CD4-positive, alpha-beta memory T cell (primary cell): ENCODE data around the gene RGS18. TPM values are rescaled to one million over a fixed set of nuclear protein-coding genes. Genes with fewer than 3 reads are reported as not detected.
"Not testable (repeated sequence)": the region's sequence is repeated elsewhere in the genome, so short reads cannot be mapped to it uniquely, and the experiment has no call there.

ENCODE experiments used
- CTCF ChIA-PET: fragments of 350-600 bp; sonication (Branson Sonifier 250); formaldehyde crosslinking; loops from one replicate; lab custom pipeline; 2021; ENCODE audit warnings: inconsistent platforms; ENCODE audit not compliant: partially characterized antibody; lab: Charles Lee
- POLR2A ChIA-PET: fragments of 350-600 bp; sonication (Branson Sonifier 250); formaldehyde crosslinking; loops from one replicate; lab custom pipeline; 2021; ENCODE audit not compliant: partially characterized antibody; lab: Charles Lee
- DNase-seq, 5 donors: peaks; one replicate each; pipeline versions ENCODE4 v3.0.0 to v3.0.0-alpha.2; 2020 to 2022; ENCODE audit warnings: mixed read lengths in 1 of 5
- H3K27ac ChIP-seq: one replicate; pipeline ENCODE4 v1.7.0; 2013; ENCODE audit warnings: low read depth, low read length
- H3K27me3 ChIP-seq: 2 replicates; pipeline ENCODE4 v1.7.0; 2013; ENCODE audit warnings: mild to moderate bottlenecking, low read length, moderate library complexity; ENCODE audit not compliant: insufficient read depth
- H3K36me3 ChIP-seq: 2 replicates; pipeline ENCODE4 v1.7.0; 2013; ENCODE audit warnings: mild to moderate bottlenecking, low read length, moderate library complexity; ENCODE audit not compliant: insufficient read depth
- H3K4me1 ChIP-seq: 2 replicates; pipeline ENCODE4 v1.7.0; 2013; ENCODE audit warnings: mild to moderate bottlenecking, low read length, moderate library complexity; ENCODE audit not compliant: insufficient read depth
- H3K4me3 ChIP-seq, 2 donors: one replicate each; pipeline ENCODE4 v1.7.0; 2013; ENCODE audit warnings: low read length in 2 of 2, mild to moderate bottlenecking in 1 of 2
- H3K9me3 ChIP-seq, 2 donors: one replicate each; pipeline ENCODE4 v1.7.0; 2013; ENCODE audit warnings: low read length in 2 of 2, control low read depth in 1 of 2; ENCODE audit not compliant: control insufficient read depth in 1 of 2
- H3K27ac Mint-ChIP-seq, 7 donors: one replicate each; pipeline ENCODE4 v1.8.0; 2020 to 2021; ENCODE audit warnings: mixed read lengths in 7 of 7, mild to moderate bottlenecking in 6 of 7, inconsistent platforms in 3 of 7, moderate library complexity in 3 of 7
- H3K27me3 Mint-ChIP-seq, 2 donors: one replicate each; pipeline ENCODE4 v1.8.0; 2020 to 2021; ENCODE audit warnings: mixed read lengths in 2 of 2
- H3K36me3 Mint-ChIP-seq, 2 donors: one replicate each; pipeline ENCODE4 v1.8.0; 2020 to 2021; ENCODE audit warnings: mixed read lengths in 2 of 2, inconsistent platforms in 1 of 2, mild to moderate bottlenecking in 1 of 2
- H3K4me1 Mint-ChIP-seq, 4 donors: one replicate each; pipeline ENCODE4 v1.8.0; 2020 to 2021; ENCODE audit warnings: mixed read lengths in 4 of 4, mild to moderate bottlenecking in 1 of 4
- H3K4me3 Mint-ChIP-seq, 8 donors: one replicate each; pipeline ENCODE4 v1.8.0; 2020 to 2021; ENCODE audit warnings: mixed read lengths in 8 of 8, mild to moderate bottlenecking in 7 of 8, moderate library complexity in 6 of 8, inconsistent platforms in 3 of 8
- H3K9me3 Mint-ChIP-seq, 8 donors: one replicate each; pipeline ENCODE4 v1.8.0; 2020 to 2021; ENCODE audit warnings: mixed read lengths in 8 of 8, mild to moderate bottlenecking in 5 of 8, inconsistent platforms in 3 of 8, moderate library complexity in 1 of 8
- intact Hi-C: fragments of 100-400 bp; cut with micrococcal nuclease; formaldehyde crosslinking; loops from one replicate; pipeline ENCODE4 v1.15.1; 2023
- polyA plus RNA-seq, 2 donors: library from polyadenylated mRNA; unstranded; fragments of 300-500 nt; fragmentation: Illumina TruSeq; gene quantifications; one replicate each; pipeline ENCODE4 v1.2.3, GENCODE V29; 2021
- total RNA-seq, 2 experiments: library from RNA; stranded (reverse); gene quantifications; one replicate each; pipeline ENCODE4 v1.2.3, GENCODE V29; 2021

Gene RGS18
- total and polyA plus RNA-seq, 4 experiments from 2014 or later, result 1.6 to 2.4 (median 1.7) TPM

DNA sequence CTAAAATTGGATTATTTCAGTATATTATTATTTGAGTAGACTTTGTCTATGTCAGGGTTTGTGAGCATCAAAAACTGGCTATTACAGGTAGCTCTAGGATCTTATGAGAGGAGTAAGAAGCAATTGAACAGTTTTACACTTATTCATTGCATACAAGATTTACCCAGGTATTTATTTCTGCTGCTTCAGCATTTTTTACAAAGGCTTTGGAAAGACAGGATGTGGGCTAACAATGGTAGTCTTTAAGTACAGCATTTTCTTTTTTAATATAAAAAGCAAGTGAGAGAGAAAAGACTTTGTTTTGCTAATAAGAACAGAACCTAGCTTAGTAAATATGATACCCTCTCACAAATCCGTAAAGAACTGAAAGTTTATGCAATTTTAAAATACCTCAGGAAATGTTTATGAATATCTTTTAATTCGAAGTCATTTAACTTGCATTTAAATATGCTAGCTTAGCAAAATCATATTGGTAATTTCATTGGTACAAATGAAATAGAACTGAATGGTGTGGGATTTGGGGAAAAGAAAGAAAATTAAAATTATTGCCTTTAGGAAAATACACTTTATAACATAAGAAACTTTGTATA, 32.1 kb upstream of the RGS18 start:
- no peak overlapping the region for H3K27ac Mint-ChIP-seq
- Histone ChIP-seq H3K36me3 (no peaks in the 10 kb centered on the region), H3K9me3 (no peaks in the 10 kb centered on the region), H3K4me1 (no peaks in the 10 kb centered on the region), H3K4me3 (no peak overlapping the region), H3K27me3 (no peaks in the 10 kb centered on the region), H3K27ac (no peak overlapping the region)
- intact Hi-C loops, result no loop called here
- peaks cover 0 to 5% (median 0%) of the 10 kb centered on the region in 8 donors for H3K9me3 Mint-ChIP-seq
- H3K4me1 Mint-ChIP-seq, result no peaks in the 10 kb centered on the region
- H3K36me3 Mint-ChIP-seq, result no peaks in the 10 kb centered on the region
- DNase-seq, result no peak
- ChIA-PET CTCF (no interaction called here), POLR2A (no interaction called here)
- H3K27me3 Mint-ChIP-seq, result no peaks in the 10 kb centered on the region
- H3K4me3 Mint-ChIP-seq, result no peak overlapping the region

DNA sequence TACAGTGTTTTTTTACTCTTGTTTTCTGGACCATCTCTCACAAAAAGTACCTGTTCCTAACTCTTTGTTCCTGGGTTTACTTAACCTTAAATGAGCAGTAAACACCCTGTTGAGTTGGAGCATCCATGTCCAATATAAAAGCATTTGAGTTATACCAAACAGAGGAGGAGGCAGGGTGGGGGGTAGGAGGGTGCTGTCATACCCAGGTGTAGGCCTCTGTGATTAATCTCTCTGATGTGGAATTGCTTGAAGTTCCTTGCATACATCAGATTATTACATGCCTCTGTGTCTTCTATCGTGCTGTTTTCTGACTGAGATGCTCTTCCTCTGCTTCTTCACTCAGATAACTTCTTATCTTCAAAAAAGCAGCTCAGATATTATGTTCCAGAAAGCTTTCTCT, 28.1 kb upstream of the RGS18 start:
- intact Hi-C loops, result no loop called here
- ChIA-PET POLR2A (no interaction called here), CTCF (no interaction called here)
- Mint-ChIP-seq H3K27me3 (no peaks in the 10 kb centered on the region), H3K9me3 (peaks cover 0 to 4% (median 0%) of the 10 kb centered on the region in 8 donors), H3K4me1 (no peaks in the 10 kb centered on the region), H3K4me3 (no peak overlapping the region), H3K27ac (no peak overlapping the region), H3K36me3 (no peaks in the 10 kb centered on the region)
- no peak overlapping the region for H3K4me3 ChIP-seq
- H3K4me1 ChIP-seq, result no peaks in the 10 kb centered on the region
- no peaks in the 10 kb centered on the region for H3K9me3 ChIP-seq
- H3K36me3 ChIP-seq, result no peaks in the 10 kb centered on the region
- no peak overlapping the region for H3K27ac ChIP-seq
- H3K27me3 ChIP-seq, result no peaks in the 10 kb centered on the region
- DNase-seq, result no peak

DNA sequence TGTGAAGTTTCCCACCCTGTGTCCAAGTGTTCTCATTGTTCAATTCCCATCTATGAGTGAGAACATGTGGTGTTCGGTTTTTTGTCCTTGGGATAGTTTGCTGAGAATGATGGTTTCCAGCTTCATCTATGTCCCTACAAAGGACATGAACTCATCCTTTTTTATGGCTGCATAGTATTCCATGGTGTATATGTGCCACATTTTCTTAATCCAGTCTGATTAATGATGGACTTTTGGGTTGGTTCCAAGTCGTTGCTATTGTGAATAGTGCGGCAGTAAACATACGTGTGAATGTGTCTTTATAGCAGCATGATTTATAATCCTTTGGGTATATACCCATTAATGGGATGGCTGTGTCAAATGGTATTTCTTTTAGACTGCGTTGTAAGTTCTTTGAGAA, 27.4 kb upstream of the RGS18 start:
- H3K4me3 Mint-ChIP-seq, H3K9me3 Mint-ChIP-seq, H3K27ac ChIP-seq, H3K4me1 Mint-ChIP-seq, H3K4me1 ChIP-seq, H3K27me3 Mint-ChIP-seq, CTCF ChIA-PET, H3K27ac Mint-ChIP-seq, H3K36me3 Mint-ChIP-seq, DNase-seq, H3K4me3 ChIP-seq, POLR2A ChIA-PET, intact Hi-C loops, H3K27me3 ChIP-seq, H3K9me3 ChIP-seq, H3K36me3 ChIP-seq: not testable (repeated sequence)

DNA sequence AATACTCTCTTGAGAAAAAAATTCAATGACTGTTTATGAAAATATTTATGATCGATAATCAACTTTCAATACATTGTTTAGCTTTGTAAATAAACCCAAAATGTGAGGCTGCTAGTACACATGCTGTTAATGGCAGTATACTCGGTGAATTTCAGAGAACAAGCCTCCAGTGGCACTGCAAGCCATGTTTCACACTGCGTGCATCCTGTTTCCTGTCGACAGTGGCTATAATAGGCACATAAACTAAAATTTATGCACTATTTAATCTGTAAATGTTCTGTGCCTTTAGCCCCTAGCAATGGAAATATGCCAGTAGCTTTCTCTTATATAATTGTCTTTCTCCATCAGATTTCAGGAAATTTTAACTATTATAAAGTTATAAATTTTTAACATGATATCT, 26.3 kb upstream of the RGS18 start:
- H3K4me3 ChIP-seq, result no peak overlapping the region
- DNase-seq, result no peak
- Mint-ChIP-seq H3K4me3 (no peak overlapping the region), H3K4me1 (no peaks in the 10 kb centered on the region), H3K27me3 (no peaks in the 10 kb centered on the region), H3K36me3 (no peaks in the 10 kb centered on the region), H3K9me3 (peaks cover 0 to 8% (median 0%) of the 10 kb centered on the region in 8 donors), H3K27ac (no peak overlapping the region)
- ChIA-PET CTCF (no interaction called here), POLR2A (no interaction called here)
- H3K9me3 ChIP-seq, result no peaks in the 10 kb centered on the region
- H3K36me3 ChIP-seq, result no peaks in the 10 kb centered on the region
- H3K27ac ChIP-seq, result no peak overlapping the region
- H3K4me1 ChIP-seq, result no peaks in the 10 kb centered on the region
- intact Hi-C loops, result no loop called here
- H3K27me3 ChIP-seq, result no peaks in the 10 kb centered on the region

DNA sequence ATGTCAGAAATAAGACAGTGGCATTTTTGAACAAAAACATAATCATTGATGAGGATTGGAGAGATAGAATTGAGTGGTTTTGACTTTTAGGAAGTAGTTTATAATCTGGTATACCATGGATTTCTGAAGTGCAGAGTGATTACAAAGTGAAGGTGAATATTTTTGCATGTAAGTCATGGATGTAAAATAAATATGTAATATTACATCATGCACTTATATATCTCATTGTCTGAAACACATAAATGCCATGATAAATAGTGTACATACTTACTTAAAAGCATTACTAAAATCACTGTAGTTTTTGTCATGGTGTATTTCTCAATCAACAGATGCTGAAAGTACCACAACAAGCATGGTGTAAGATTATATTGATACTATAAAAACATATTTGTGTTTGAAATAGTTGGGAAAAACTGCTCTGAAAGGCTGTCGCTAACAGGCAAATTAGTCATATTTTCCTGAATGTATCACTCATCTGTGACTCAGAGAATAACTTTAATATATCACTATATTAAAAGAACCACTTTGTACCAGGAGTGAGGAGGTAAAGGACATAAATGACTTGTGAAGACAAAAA, 24.8 kb upstream of the RGS18 start:
- H3K27me3 Mint-ChIP-seq, result no peaks in the 10 kb centered on the region
- CTCF ChIA-PET, result no interaction called here

GRCh38 chr1:192140382-192140781, 17.9 kb upstream of the RGS18 start:
- no peak for DNase-seq
- Mint-ChIP-seq H3K27ac (no peak overlapping the region), H3K36me3 (no peaks in the 10 kb centered on the region), H3K9me3 (peaks cover 0 to 6% (median 1%) of the 10 kb centered on the region in 8 donors), H3K4me3 (no peak overlapping the region), H3K4me1 (no peaks in the 10 kb centered on the region), H3K27me3 (no peaks in the 10 kb centered on the region)
- H3K27me3 ChIP-seq, result no peaks in the 10 kb centered on the region
- ChIA-PET POLR2A (no interaction called here), CTCF (no interaction called here)
- intact Hi-C loops, result no loop called here
- no peak overlapping the region for H3K27ac ChIP-seq
- H3K4me1 ChIP-seq, result no peaks in the 10 kb centered on the region
- no peaks in the 10 kb centered on the region for H3K9me3 ChIP-seq
- no peak overlapping the region for H3K4me3 ChIP-seq
- no peaks in the 10 kb centered on the region for H3K36me3 ChIP-seq

More for the DNA sequence above, 24.8 kb upstream of the RGS18 start:
- Mint-ChIP-seq H3K4me1 (no peaks in the 10 kb centered on the region), H3K27ac (no peak overlapping the region), H3K9me3 (peaks cover 0 to 8% (median 0%) of the 10 kb centered on the region in 8 donors), H3K36me3 (no peaks in the 10 kb centered on the region), H3K4me3 (no peak overlapping the region)
- Histone ChIP-seq H3K27ac (no peak overlapping the region), H3K27me3 (no peaks in the 10 kb centered on the region), H3K4me1 (no peaks in the 10 kb centered on the region), H3K36me3 (no peaks in the 10 kb centered on the region), H3K4me3 (no peak overlapping the region), H3K9me3 (no peaks in the 10 kb centered on the region)
- no peak for DNase-seq
- intact Hi-C loops, result no loop called here
- POLR2A ChIA-PET, result no interaction called here

- Histone ChIP-seq H3K36me3 (no peaks in the 10 kb centered on the region), H3K9me3 (no peaks in the 10 kb centered on the region), H3K4me1 (no peaks in the 10 kb centered on the region), H3K27me3 (no peaks in the 10 kb centered on the region), H3K4me3 (no peak overlapping the region), H3K27ac (no peak overlapping the region)
- no peak overlapping the region for H3K4me3 Mint-ChIP-seq
- POLR2A ChIA-PET, result no interaction called here
- H3K36me3 Mint-ChIP-seq, result no peaks in the 10 kb centered on the region
- H3K4me1 Mint-ChIP-seq, result no peaks in the 10 kb centered on the region
- intact Hi-C loops, result no loop called here
- CTCF ChIA-PET, result no interaction called here
- H3K27ac Mint-ChIP-seq, result no peak overlapping the region
- no peaks in the 10 kb centered on the region for H3K27me3 Mint-ChIP-seq
- peaks cover 0 to 4% (median 0%) of the 10 kb centered on the region in 8 donors for H3K9me3 Mint-ChIP-seq
- DNase-seq, result no peak
Observed at GRCh38 chr1:192147221-192147620, 11.0 kb upstream of the RGS18 start.
